Measurements from ENCODE around the gene CT45A2. TPM values are rescaled to one million over a fixed set of nuclear protein-coding genes. Genes with fewer than 3 reads are reported as not detected.
"Not testable (repeated sequence)": the region's sequence is repeated elsewhere in the genome, so short reads cannot be mapped to it uniquely, and the experiment has no call there.

CT45A2 gene
- total and polyA plus RNA-seq, 10 of the 15 experiments (the other 5 are each of a cell fraction or from before 2014, with no cell fraction given), result not detected

DNA sequence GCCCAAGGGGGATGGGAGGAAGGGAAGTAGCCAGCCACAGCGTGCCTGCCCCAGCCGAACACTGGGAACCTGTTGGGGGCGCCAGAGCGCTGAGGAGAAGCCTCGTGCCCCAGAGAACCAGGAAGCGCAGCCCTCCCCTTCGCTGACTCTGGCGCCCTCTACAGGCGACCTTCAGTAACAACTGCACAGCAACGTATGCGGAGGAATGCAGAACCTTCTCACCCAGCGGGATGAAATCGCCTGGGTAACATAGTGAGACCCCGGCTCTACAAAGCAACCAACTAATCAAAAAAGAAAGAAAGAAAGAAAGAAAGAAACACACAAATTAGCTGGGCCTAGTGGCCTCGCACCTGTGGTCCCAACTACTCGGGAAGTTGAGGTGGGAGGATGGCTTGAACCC is 17.1 kb downstream of the CT45A2 start, which contains the start of gene CT45A6:
TSS of gene CT45A6 (minus strand) at position 101 of the 400 bp plus-strand sequence. CDS start 3,794 bp downstream, outside the sequence.
- ATAC-seq; DNase-seq (ENCODE audit: low read depth, low spot score); in situ Hi-C loops (cut with MboI); intact Hi-C loops (cut with micrococcal nuclease; ENCODE audit: unreplicated experiment); H4K20me1 ChIP-seq (ENCODE audit: control insufficient read depth, insufficient read depth); H3K27ac ChIP-seq (ENCODE audit: control insufficient read depth, insufficient read depth); FAIRE-seq; POLR2A ChIA-PET; H3K4me1 ChIP-seq (ENCODE audit: control insufficient read depth, insufficient read depth, low read length); H3K27me3 ChIP-seq (replicated peaks in 1 of 2; ENCODE audit: control insufficient read depth in 2 of 2, insufficient read depth in 2 of 2, low read length in 1 of 2); H3K4me2 ChIP-seq (ENCODE audit: control insufficient read depth, insufficient read depth); H2AFZ ChIP-seq (ENCODE audit: control insufficient read depth, low read depth, low read length); RAD21 ChIA-PET (ENCODE audit: unreplicated experiment); CTCF ChIA-PET; H3K79me2 ChIP-seq (ENCODE audit: control insufficient read depth, insufficient read depth, low read length); SMC1A ChIA-PET (ENCODE audit: uncharacterized antibody, unreplicated experiment); BruUV-seq (replicated peaks); H3K36me3 ChIP-seq (ENCODE audit: control insufficient read depth in 2 of 2, insufficient read depth in 2 of 2, low read length in 1 of 2); H3K9me3 ChIP-seq (replicated peaks; ENCODE audit: control insufficient read depth, insufficient read depth, low read length); H3K4me3 ChIP-seq; H3K9ac ChIP-seq (ENCODE audit: control insufficient read depth, insufficient read depth, low read length): not testable (repeated sequence)
- WGBS (ENCODE audit: insufficient coverage, insufficient replicate concordance, low lambda C conversion rate, missing lambda C conversion rate), result no CpG with 5 or more reads among the region's 16 CpGs

DNA sequence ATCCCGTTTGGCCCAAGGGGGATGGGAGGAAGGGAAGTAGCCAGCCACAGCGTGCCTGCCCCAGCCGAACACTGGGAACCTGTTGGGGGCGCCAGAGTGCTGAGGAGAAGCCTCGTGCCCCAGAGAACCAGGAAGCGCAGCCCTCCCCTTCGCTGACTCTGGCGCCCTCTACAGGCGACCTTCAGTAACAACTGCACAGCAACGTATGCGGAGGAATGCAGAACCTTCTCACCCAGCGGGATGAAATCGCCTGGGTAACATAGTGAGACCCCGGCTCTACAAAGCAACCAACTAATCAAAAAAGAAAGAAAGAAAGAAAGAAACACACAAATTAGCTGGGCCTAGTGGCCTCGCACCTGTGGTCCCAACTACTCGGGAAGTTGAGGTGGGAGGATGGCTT is 34.4 kb downstream of the CT45A2 start, which contains the start of gene CT45A5:
TSS of gene CT45A5 (minus strand) at position 101 of the 400 bp plus-strand sequence. CDS start 3,774 bp downstream, outside the sequence.
- H3K4me1 ChIP-seq (ENCODE audit: control insufficient read depth, insufficient read depth, low read length); H3K9me3 ChIP-seq (replicated peaks; ENCODE audit: control insufficient read depth, insufficient read depth, low read length); BruUV-seq (replicated peaks); CTCF ChIA-PET; H3K9ac ChIP-seq (ENCODE audit: control insufficient read depth, insufficient read depth, low read length); in situ Hi-C loops (cut with MboI); FAIRE-seq; H3K79me2 ChIP-seq (ENCODE audit: control insufficient read depth, insufficient read depth, low read length); RAD21 ChIA-PET (ENCODE audit: unreplicated experiment); ATAC-seq; intact Hi-C loops (cut with micrococcal nuclease; ENCODE audit: unreplicated experiment); H2AFZ ChIP-seq (ENCODE audit: control insufficient read depth, low read depth, low read length); SMC1A ChIA-PET (ENCODE audit: uncharacterized antibody, unreplicated experiment); DNase-seq (ENCODE audit: low read depth, low spot score); H3K4me3 ChIP-seq; POLR2A ChIA-PET; H3K27ac ChIP-seq (ENCODE audit: control insufficient read depth, insufficient read depth); H3K4me2 ChIP-seq (ENCODE audit: control insufficient read depth, insufficient read depth); H3K36me3 ChIP-seq (ENCODE audit: control insufficient read depth in 2 of 2, insufficient read depth in 2 of 2, low read length in 1 of 2); H4K20me1 ChIP-seq (ENCODE audit: control insufficient read depth, insufficient read depth); H3K27me3 ChIP-seq (replicated peaks in 1 of 2; ENCODE audit: control insufficient read depth in 2 of 2, insufficient read depth in 2 of 2, low read length in 1 of 2): not testable (repeated sequence)
- WGBS (ENCODE audit: insufficient coverage, insufficient replicate concordance, low lambda C conversion rate, missing lambda C conversion rate), result no CpG with 5 or more reads among the region's 16 CpGs

DNA sequence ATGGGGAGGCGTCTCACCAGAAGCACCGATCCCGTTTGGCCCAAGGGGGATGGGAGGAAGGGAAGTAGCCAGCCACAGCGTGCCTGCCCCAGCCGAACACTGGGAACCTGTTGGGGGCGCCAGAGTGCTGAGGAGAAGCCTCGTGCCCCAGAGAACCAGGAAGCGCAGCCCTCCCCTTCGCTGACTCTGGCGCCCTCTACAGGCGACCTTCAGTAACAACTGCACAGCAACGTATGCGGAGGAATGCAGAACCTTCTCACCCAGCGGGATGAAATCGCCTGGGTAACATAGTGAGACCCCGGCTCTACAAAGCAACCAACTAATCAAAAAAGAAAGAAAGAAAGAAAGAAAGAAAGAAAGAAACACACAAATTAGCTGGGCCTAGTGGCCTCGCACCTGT is 51.7 kb downstream of the CT45A2 start, which contains the start of gene CT45A3:
TSS of gene CT45A3 (minus strand) at position 101 of the 400 bp plus-strand sequence. CDS start 3,747 bp downstream, outside the sequence.
- in situ Hi-C loops (cut with MboI); H3K79me2 ChIP-seq (ENCODE audit: control insufficient read depth, insufficient read depth, low read length); H3K27me3 ChIP-seq (replicated peaks in 1 of 2; ENCODE audit: control insufficient read depth in 2 of 2, insufficient read depth in 2 of 2, low read length in 1 of 2); H3K36me3 ChIP-seq (ENCODE audit: control insufficient read depth in 2 of 2, insufficient read depth in 2 of 2, low read length in 1 of 2); H3K9me3 ChIP-seq (replicated peaks; ENCODE audit: control insufficient read depth, insufficient read depth, low read length); POLR2A ChIA-PET; CTCF ChIA-PET; H4K20me1 ChIP-seq (ENCODE audit: control insufficient read depth, insufficient read depth); H3K4me3 ChIP-seq; FAIRE-seq; intact Hi-C loops (cut with micrococcal nuclease; ENCODE audit: unreplicated experiment); RAD21 ChIA-PET (ENCODE audit: unreplicated experiment); H3K27ac ChIP-seq (ENCODE audit: control insufficient read depth, insufficient read depth); SMC1A ChIA-PET (ENCODE audit: uncharacterized antibody, unreplicated experiment); H3K4me2 ChIP-seq (ENCODE audit: control insufficient read depth, insufficient read depth); H2AFZ ChIP-seq (ENCODE audit: control insufficient read depth, low read depth, low read length); ATAC-seq; H3K4me1 ChIP-seq (ENCODE audit: control insufficient read depth, insufficient read depth, low read length); BruUV-seq (replicated peaks); DNase-seq (ENCODE audit: low read depth, low spot score); H3K9ac ChIP-seq (ENCODE audit: control insufficient read depth, insufficient read depth, low read length): not testable (repeated sequence)
- WGBS (ENCODE audit: insufficient coverage, insufficient replicate concordance, low lambda C conversion rate, missing lambda C conversion rate), result no CpG with 5 or more reads among the region's 17 CpGs

Other genes with a start within 250 kb of the CT45A2 start
Only the 7 nearest of the 11 such genes appear.
- not detected in 2 replicates for gene CT45A3, start 51.8 kb downstream of the CT45A2 start, total RNA-seq (2014; rRNA removed)
- not detected in 2 replicates for gene CT45A3, start 51.8 kb downstream of the CT45A2 start, total RNA-seq (2014; rRNA removed; fragmentation: Illumina TruSeq; extraction: Trizol)
- gene CT45A3, start 51.8 kb downstream of the CT45A2 start, total RNA-seq (2021), result not detected in 2 replicates
- gene CT45A3, start 51.8 kb downstream of the CT45A2 start, polyA plus RNA-seq (2011; rRNA removed), result not detected in 2 replicates
- gene CT45A3, start 51.8 kb downstream of the CT45A2 start, polyA plus RNA-seq (2014; fragmentation: Illumina TruSeq; extraction: Trizol), result not detected in 2 replicates
- not detected for gene CT45A3, start 51.8 kb downstream of the CT45A2 start, polyA plus RNA-seq (2014; fragmentation: Nextera tagmentation; extraction: Ambion mirVana)
- gene CT45A3, start 51.8 kb downstream of the CT45A2 start, polyA plus RNA-seq (2014; rRNA removed), result not detected in 2 replicates
- gene CT45A3, start 51.8 kb downstream of the CT45A2 start, polyA plus RNA-seq (2016; fragmentation: Nextera tagmentation; extraction: Ambion mirVana), result not detected
- gene CT45A5, start 34.5 kb downstream of the CT45A2 start, total RNA-seq (2014; rRNA removed), result not detected in 2 replicates
- gene CT45A5, start 34.5 kb downstream of the CT45A2 start, total RNA-seq (2014; rRNA removed; fragmentation: Illumina TruSeq; extraction: Trizol), result not detected in 2 replicates
- not detected in 2 replicates for gene CT45A5, start 34.5 kb downstream of the CT45A2 start, total RNA-seq (2021)
- gene CT45A5, start 34.5 kb downstream of the CT45A2 start, polyA plus RNA-seq (2011; rRNA removed), result 0.12 TPM in 1 of 2 replicates, not detected in the other
- gene CT45A5, start 34.5 kb downstream of the CT45A2 start, polyA plus RNA-seq (2014; fragmentation: Illumina TruSeq; extraction: Trizol), result 0.32 TPM in 1 of 2 replicates, not detected in the other
- gene CT45A5, start 34.5 kb downstream of the CT45A2 start, polyA plus RNA-seq (2014; fragmentation: Nextera tagmentation; extraction: Ambion mirVana), result under 1 TPM in 1 of 2 experiments, not detected in 1; 0.09 TPM
- not detected in 2 replicates for gene CT45A5, start 34.5 kb downstream of the CT45A2 start, polyA plus RNA-seq (2014; rRNA removed)
- not detected for gene CT45A5, start 34.5 kb downstream of the CT45A2 start, polyA plus RNA-seq (2016; fragmentation: Nextera tagmentation; extraction: Ambion mirVana)
- not detected in 2 replicates for gene CT45A6, start 17.2 kb downstream of the CT45A2 start, total RNA-seq (2014; rRNA removed)
- not detected in 2 replicates for gene CT45A6, start 17.2 kb downstream of the CT45A2 start, total RNA-seq (2014; rRNA removed; fragmentation: Illumina TruSeq; extraction: Trizol)
- gene CT45A6, start 17.2 kb downstream of the CT45A2 start, total RNA-seq (2021), result not detected in 2 replicates
- 0.27 and 0.46 TPM in 2 replicates for gene CT45A6, start 17.2 kb downstream of the CT45A2 start, polyA plus RNA-seq (2011; rRNA removed)
- not detected in 2 replicates for gene CT45A6, start 17.2 kb downstream of the CT45A2 start, polyA plus RNA-seq (2014; fragmentation: Illumina TruSeq; extraction: Trizol)
- not detected for gene CT45A6, start 17.2 kb downstream of the CT45A2 start, polyA plus RNA-seq (2014; fragmentation: Nextera tagmentation; extraction: Ambion mirVana)
- gene CT45A6, start 17.2 kb downstream of the CT45A2 start, polyA plus RNA-seq (2014; rRNA removed), result not detected in 2 replicates
- not detected for gene CT45A6, start 17.2 kb downstream of the CT45A2 start, polyA plus RNA-seq (2016; fragmentation: Nextera tagmentation; extraction: Ambion mirVana)
- not detected in 2 replicates for gene CT45A7, start 17.3 kb upstream of the CT45A2 start, total RNA-seq (2014; rRNA removed)
- gene CT45A7, start 17.3 kb upstream of the CT45A2 start, total RNA-seq (2014; rRNA removed; fragmentation: Illumina TruSeq; extraction: Trizol), result not detected in 2 replicates
- gene CT45A7, start 17.3 kb upstream of the CT45A2 start, total RNA-seq (2021), result not detected in 2 replicates
- gene CT45A7, start 17.3 kb upstream of the CT45A2 start, polyA plus RNA-seq (2011; rRNA removed), result not detected in 2 replicates
- gene CT45A7, start 17.3 kb upstream of the CT45A2 start, polyA plus RNA-seq (2014; fragmentation: Illumina TruSeq; extraction: Trizol), result not detected in 2 replicates
- not detected for gene CT45A7, start 17.3 kb upstream of the CT45A2 start, polyA plus RNA-seq (2014; fragmentation: Nextera tagmentation; extraction: Ambion mirVana)
- gene CT45A7, start 17.3 kb upstream of the CT45A2 start, polyA plus RNA-seq (2014; rRNA removed), result not detected in 2 replicates
- not detected for gene CT45A7, start 17.3 kb upstream of the CT45A2 start, polyA plus RNA-seq (2016; fragmentation: Nextera tagmentation; extraction: Ambion mirVana)
- not detected in 2 replicates for gene CT45A8, start 34.5 kb upstream of the CT45A2 start, total RNA-seq (2014; rRNA removed)
- gene CT45A8, start 34.5 kb upstream of the CT45A2 start, total RNA-seq (2014; rRNA removed; fragmentation: Illumina TruSeq; extraction: Trizol), result not detected in 2 replicates
- gene CT45A8, start 34.5 kb upstream of the CT45A2 start, total RNA-seq (2021), result not detected in 2 replicates
- gene CT45A8, start 34.5 kb upstream of the CT45A2 start, polyA plus RNA-seq (2011; rRNA removed), result not detected in 2 replicates
- gene CT45A8, start 34.5 kb upstream of the CT45A2 start, polyA plus RNA-seq (2014; fragmentation: Illumina TruSeq; extraction: Trizol), result not detected in 2 replicates
- gene CT45A8, start 34.5 kb upstream of the CT45A2 start, polyA plus RNA-seq (2014; fragmentation: Nextera tagmentation; extraction: Ambion mirVana), result not detected
- gene CT45A8, start 34.5 kb upstream of the CT45A2 start, polyA plus RNA-seq (2014; rRNA removed), result not detected in 2 replicates
- not detected for gene CT45A8, start 34.5 kb upstream of the CT45A2 start, polyA plus RNA-seq (2016; fragmentation: Nextera tagmentation; extraction: Ambion mirVana)
- not detected in 2 replicates for gene CT45A9, start 51.8 kb upstream of the CT45A2 start, total RNA-seq (2014; rRNA removed)
- not detected in 2 replicates for gene CT45A9, start 51.8 kb upstream of the CT45A2 start, total RNA-seq (2014; rRNA removed; fragmentation: Illumina TruSeq; extraction: Trizol)
- gene CT45A9, start 51.8 kb upstream of the CT45A2 start, total RNA-seq (2021), result not detected in 2 replicates
- gene CT45A9, start 51.8 kb upstream of the CT45A2 start, polyA plus RNA-seq (2011; rRNA removed), result not detected in 2 replicates
- not detected in 2 replicates for gene CT45A9, start 51.8 kb upstream of the CT45A2 start, polyA plus RNA-seq (2014; fragmentation: Illumina TruSeq; extraction: Trizol)
- gene CT45A9, start 51.8 kb upstream of the CT45A2 start, polyA plus RNA-seq (2014; fragmentation: Nextera tagmentation; extraction: Ambion mirVana), result not detected
- gene CT45A9, start 51.8 kb upstream of the CT45A2 start, polyA plus RNA-seq (2014; rRNA removed), result not detected in 2 replicates
- gene CT45A9, start 51.8 kb upstream of the CT45A2 start, polyA plus RNA-seq (2016; fragmentation: Nextera tagmentation; extraction: Ambion mirVana), result not detected
- gene CT45A10, start 73.4 kb upstream of the CT45A2 start, total RNA-seq (2014; rRNA removed), result not detected in 2 replicates
- not detected in 2 replicates for gene CT45A10, start 73.4 kb upstream of the CT45A2 start, total RNA-seq (2014; rRNA removed; fragmentation: Illumina TruSeq; extraction: Trizol)
- gene CT45A10, start 73.4 kb upstream of the CT45A2 start, total RNA-seq (2021), result not detected in 2 replicates
- not detected in 2 replicates for gene CT45A10, start 73.4 kb upstream of the CT45A2 start, polyA plus RNA-seq (2011; rRNA removed)
- not detected in 2 replicates for gene CT45A10, start 73.4 kb upstream of the CT45A2 start, polyA plus RNA-seq (2014; fragmentation: Illumina TruSeq; extraction: Trizol)
- gene CT45A10, start 73.4 kb upstream of the CT45A2 start, polyA plus RNA-seq (2014; fragmentation: Nextera tagmentation; extraction: Ambion mirVana), result not detected
- not detected in 2 replicates for gene CT45A10, start 73.4 kb upstream of the CT45A2 start, polyA plus RNA-seq (2014; rRNA removed)
- not detected for gene CT45A10, start 73.4 kb upstream of the CT45A2 start, polyA plus RNA-seq (2016; fragmentation: Nextera tagmentation; extraction: Ambion mirVana)

Data from GM12878 (cell line).